Ovary (tissue), 9 donors: ENCODE data around the gene IFT52. TPM values are rescaled to one million over a fixed set of nuclear protein-coding genes. Genes with fewer than 3 reads are reported as not detected.

Source experiments
- DNase-seq, 5 donors: peaks; one replicate each; pipeline ENCODE4 v3.0.0-alpha.2; 2019 to 2020
- H3K27ac ChIP-seq, 2 donors: fragments of 200-600 bp; one replicate each; pipeline versions ENCODE4 v1.5.1 to v1.8.0; 2019 to 2022
- H3K27me3 ChIP-seq: fragments of 200-600 bp; one replicate; pipeline ENCODE4 v1.8.0; 2022
- H3K36me3 ChIP-seq: fragments of 200-600 bp; sonication (generic); one replicate; pipeline ENCODE4 v1.5.1; 2019
- H3K4me1 ChIP-seq: one replicate; pipeline ENCODE4 v1.8.1; 2013; ENCODE audit warnings: mild to moderate bottlenecking, moderate library complexity; ENCODE audit not compliant: insufficient read depth
- H3K4me3 ChIP-seq: fragments of 200-600 bp; sonication (generic); one replicate; pipeline ENCODE4 v1.5.1; 2017
- H3K9me3 ChIP-seq, 2 donors: fragments of 200-600 bp in 1 of 2; sonication (generic) in 1 of 2; one replicate each; pipeline versions ENCODE4 v1.5.1 to v1.8.1; 2013 to 2019; ENCODE audit warnings: mild to moderate bottlenecking in 1 of 2, moderate library complexity in 1 of 2
- CTCF ChIP-seq, 3 donors: fragments of 450-650 bp in 2 of 3; fragments of 200-600 bp in 1 of 3; IDR thresholded peaks; one replicate each; pipeline versions ENCODE4 v1.5.1 to v1.8.0; 2016 to 2022; ENCODE audit warnings: antibody characterized with exemption in 3 of 3, mild to moderate bottlenecking in 1 of 3
- EP300 ChIP-seq: sonication (generic); formaldehyde crosslinking; IDR thresholded peaks from one replicate; pipeline ENCODE4 v1.6.1; 2017; ENCODE audit warnings: antibody characterized with exemption
- POLR2A ChIP-seq: fragments of 450-650 bp; IDR thresholded peaks from one replicate; pipeline ENCODE4 v1.6.1; 2017; ENCODE audit warnings: antibody characterized with exemption, mild to moderate bottlenecking, moderate library complexity
- WGBS, 3 donors: extraction: QIAGEN DNeasy Blood & Tissue Kit in 1 of 3; methylation state at CpG; one replicate each; pipeline versions ENCODE4 v1.1.5 to v1.1.7; 2013 to 2017; 5-methylcytosine and 5-hydroxymethylcytosine counted together
- intact Hi-C, 4 donors: fragments of 100-400 bp; cut with DNase I; formaldehyde crosslinking; loops; one replicate each; pipeline versions ENCODE4 v1.11.0 to v1.15.1; 2022 to 2023
- polyA plus RNA-seq, 2 donors: library from polyadenylated mRNA; stranded (reverse); fragments of 200-250 nt in 1 of 2; fragments of 350-450 nt in 1 of 2; fragmentation: Illumina TruSeq in 1 of 2; extraction: RNeasy Lipid Tissue Mini Kit (QIAGEN cat#74804) in 1 of 2; gene quantifications; one replicate each; pipeline ENCODE4 v1.2.3, GENCODE V29; 2013 to 2014
- total RNA-seq, 7 donors: library from RNA; depleted of rRNA in 2 of 7; stranded (reverse); fragments of >200 nt in 2 of 7; fragmentation: NEBNext Ultra II Directional in 3 of 7; extraction: Animal tissue kit (Norgen Biotek cat#: 25700) in 3 of 7; gene quantifications; one replicate each; pipeline versions ENCODE4 v1.1.0 to v1.2.4, GENCODE V29; 2016 to 2023
- donor health status: DM: no; HTN: no; CAD: no; lungs with moderate emphysema.
- donor health status: DM: no; HTN: no; CAD: no.
- donor health status: Bipolar disorder and iron deficiency.
- donor health status: DM: yes; HTN: yes; CAD: no.
- donor health status: DM: no; HTN: no; CAD: no.
- donor health status: DM: yes; HTN: yes; CAD: no.

The IFT52 gene
- total and polyA plus RNA-seq, 9 donors: 32.7 to 55.0 (median 46.7) TPM

GRCh38 chr20:43564993-43565757 is 25.6 kb upstream of the IFT52 start:
- WGBS, 3 donors: 73 to 80% (median 77%) methylated on average over 17 to 18 of the region's 18 CpGs
- no peaks in the 10 kb centered on the region for H3K36me3 ChIP-seq
- no peak overlapping the region for H3K27ac ChIP-seq
- no peaks in the 10 kb centered on the region for H3K4me1 ChIP-seq
- no peaks in the 10 kb centered on the region for H3K9me3 ChIP-seq
- intact Hi-C loops: no loop called here
- H3K27me3 ChIP-seq: no peaks in the 10 kb centered on the region
- no peak overlapping the region for H3K4me3 ChIP-seq
- no peak for DNase-seq
- no peak for TF ChIP-seq POLR2A
- TF ChIP-seq EP300: no peak
- no peak for TF ChIP-seq CTCF (IDR thresholded peaks at IDR 0.05)

- H3K9me3 ChIP-seq: no peaks in the 10 kb centered on the region
- H3K4me1 ChIP-seq: no peaks in the 10 kb centered on the region
- DNase-seq: no peak
- intact Hi-C loops: no loop called here
- no peak overlapping the region for H3K27ac ChIP-seq
- TF ChIP-seq EP300 (no peak), POLR2A (no peak), CTCF (IDR thresholded peaks at IDR 0.05) (no peak)
- H3K4me3 ChIP-seq: no peak overlapping the region
- H3K36me3 ChIP-seq: no peaks in the 10 kb centered on the region
- WGBS, 3 donors: 89 to 91% (median 90%) methylated on average over 3 to 4 of the region's 4 CpGs
- H3K27me3 ChIP-seq: no peaks in the 10 kb centered on the region
Measured at GRCh38 chr20:43565758-43566104, 25.0 kb upstream of the IFT52 start.

GRCh38 chr20:43567477-43567876 is 23.3 kb upstream of the IFT52 start:
- TF ChIP-seq CTCF (IDR thresholded peaks at IDR 0.05) (no peak), POLR2A (no peak), EP300 (no peak)
- no peak for DNase-seq
- 90 to 94% (median 90%) methylated on average over 9 of the region's 9 CpGs for WGBS, 3 donors
- Histone ChIP-seq H3K36me3 (no peaks in the 10 kb centered on the region), H3K27ac (no peak overlapping the region), H3K4me3 (no peak overlapping the region), H3K27me3 (no peaks in the 10 kb centered on the region), H3K9me3 (no peaks in the 10 kb centered on the region), H3K4me1 (no peaks in the 10 kb centered on the region)
- intact Hi-C loops: no loop called here

- 88 to 92% (median 89%) methylated on average over 4 of the region's 4 CpGs for WGBS, 3 donors
- no peak overlapping the region for H3K27ac ChIP-seq
- no peak for TF ChIP-seq CTCF (IDR thresholded peaks at IDR 0.05)
- TF ChIP-seq POLR2A: no peak
- TF ChIP-seq EP300: no peak
- no peaks in the 10 kb centered on the region for H3K36me3 ChIP-seq
- H3K9me3 ChIP-seq: no peaks in the 10 kb centered on the region
- H3K4me1 ChIP-seq: no peaks in the 10 kb centered on the region
- no peaks in the 10 kb centered on the region for H3K27me3 ChIP-seq
- intact Hi-C loops: no loop called here
- no peak overlapping the region for H3K4me3 ChIP-seq
- DNase-seq: no peak
Measured at GRCh38 chr20:43568706-43569105, 22.0 kb upstream of the IFT52 start.
